Measurements from ENCODE around the gene OR8A1. TPM values are rescaled to one million over a fixed set of nuclear protein-coding genes. Genes with fewer than 3 reads are reported as not detected.

OR8A1 gene
- total RNA-seq, 6 donors from 2014 or later = not detected

DNA sequence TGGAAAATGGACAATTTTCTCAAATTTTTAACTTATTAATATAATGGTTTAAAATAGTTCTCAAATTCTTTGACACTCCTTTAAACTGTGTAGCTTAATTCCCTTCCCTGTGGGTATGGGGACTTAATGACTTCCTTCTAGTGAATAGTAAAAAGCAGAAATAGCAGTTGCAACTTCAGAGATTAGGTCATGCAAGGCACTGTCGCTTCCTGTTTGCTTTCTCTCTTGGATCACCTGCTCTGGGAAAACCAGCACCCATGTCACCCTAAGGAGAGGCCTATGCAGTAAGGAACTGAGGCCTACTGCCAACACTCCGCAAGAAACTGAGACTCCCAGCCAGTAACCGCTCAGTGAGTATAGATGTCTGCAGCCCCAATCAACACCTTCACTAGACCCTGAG is 35.9 kb downstream of the OR8A1 start:
- 77 to 78% methylated on average over 3 of the region's 3 CpGs for WGBS, 2 donors
- Histone ChIP-seq H3K4me3 (no peak overlapping the region), H3K27me3 (no peaks in the 10 kb centered on the region), H3K9me3 (no peaks in the 10 kb centered on the region), H3K36me3 (no peaks in the 10 kb centered on the region), H3K4me1 (no peaks in the 10 kb centered on the region), H3K27ac (no peak overlapping the region)
- no peak for TF ChIP-seq POLR2A (IDR thresholded peaks at IDR 0.05)
- TF ChIP-seq, protein P1, sequence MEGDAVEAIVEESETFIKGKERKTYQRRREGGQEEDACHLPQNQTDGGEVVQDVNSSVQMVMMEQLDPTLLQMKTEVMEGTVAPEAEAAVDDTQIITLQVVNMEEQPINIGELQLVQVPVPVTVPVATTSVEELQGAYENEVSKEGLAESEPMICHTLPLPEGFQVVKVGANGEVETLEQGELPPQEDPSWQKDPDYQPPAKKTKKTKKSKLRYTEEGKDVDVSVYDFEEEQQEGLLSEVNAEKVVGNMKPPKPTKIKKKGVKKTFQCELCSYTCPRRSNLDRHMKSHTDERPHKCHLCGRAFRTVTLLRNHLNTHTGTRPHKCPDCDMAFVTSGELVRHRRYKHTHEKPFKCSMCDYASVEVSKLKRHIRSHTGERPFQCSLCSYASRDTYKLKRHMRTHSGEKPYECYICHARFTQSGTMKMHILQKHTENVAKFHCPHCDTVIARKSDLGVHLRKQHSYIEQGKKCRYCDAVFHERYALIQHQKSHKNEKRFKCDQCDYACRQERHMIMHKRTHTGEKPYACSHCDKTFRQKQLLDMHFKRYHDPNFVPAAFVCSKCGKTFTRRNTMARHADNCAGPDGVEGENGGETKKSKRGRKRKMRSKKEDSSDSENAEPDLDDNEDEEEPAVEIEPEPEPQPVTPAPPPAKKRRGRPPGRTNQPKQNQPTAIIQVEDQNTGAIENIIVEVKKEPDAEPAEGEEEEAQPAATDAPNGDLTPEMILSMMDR (IDR thresholded peaks at IDR 0.05) = no peak
- no peak for TF ChIP-seq POLR2AphosphoS5 (IDR thresholded peaks at IDR 0.05)
- TF ChIP-seq EP300 (IDR thresholded peaks at IDR 0.05) = no peak
- ATAC-seq (ENCODE audit: low FRiP score in 2 of 2) (peak; percentile 46 to 60), DNase-seq (peak in 1 of 2 donors; percentile 35)

DNA sequence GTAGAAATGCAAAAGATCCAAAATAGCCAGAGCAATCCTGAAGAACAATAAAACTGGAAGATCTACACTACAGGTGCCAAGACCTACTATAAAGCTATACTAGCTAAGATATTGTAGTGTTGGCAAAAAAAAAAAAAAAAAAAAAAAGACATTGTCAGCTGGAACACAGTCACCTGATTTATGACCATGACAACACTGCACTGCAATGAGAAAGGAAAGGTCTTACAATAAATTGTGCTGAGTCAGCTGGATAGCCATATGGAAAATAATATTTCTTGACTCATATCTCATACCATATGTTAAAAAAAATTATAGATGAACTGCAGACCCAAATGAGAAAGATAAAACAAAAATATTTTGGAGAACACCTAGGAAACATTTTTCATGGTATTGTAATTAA is 38.4 kb downstream of the OR8A1 start:
- Histone ChIP-seq H3K4me3 (no peak overlapping the region), H3K27me3 (no peaks in the 10 kb centered on the region), H3K27ac (no peak overlapping the region), H3K4me1 (no peaks in the 10 kb centered on the region), H3K9me3 (no peaks in the 10 kb centered on the region), H3K36me3 (no peaks in the 10 kb centered on the region)
- no peak for TF ChIP-seq POLR2AphosphoS5 (IDR thresholded peaks at IDR 0.05)
- no peak for TF ChIP-seq POLR2A (IDR thresholded peaks at IDR 0.05)
- TF ChIP-seq EP300 (IDR thresholded peaks at IDR 0.05) = no peak
- TF ChIP-seq, protein P1 (IDR thresholded peaks at IDR 0.05) = no peak
- DNase-seq = no peak
- ATAC-seq (ENCODE audit: low FRiP score in 2 of 2) = no peak

DNA sequence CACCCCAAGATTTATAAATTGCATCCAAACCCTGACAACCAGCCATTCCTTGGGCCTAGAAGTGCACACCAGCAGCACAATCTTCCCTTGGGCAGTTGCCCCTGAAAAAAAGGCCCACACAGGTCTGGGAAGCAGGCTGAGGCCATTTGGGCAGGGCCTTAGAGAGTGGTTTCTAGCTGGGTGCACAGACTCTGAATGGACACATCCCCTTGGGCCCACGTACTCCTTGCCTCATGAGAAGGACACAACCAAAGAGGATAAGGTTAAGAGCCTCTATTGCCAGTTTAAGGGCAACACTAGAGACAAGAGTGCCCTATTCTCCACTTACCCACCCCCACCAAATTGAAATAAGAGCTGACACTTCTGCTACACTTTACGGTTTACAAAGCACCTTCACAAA is 40.5 kb downstream of the OR8A1 start:
- Histone ChIP-seq H3K27ac (no peak overlapping the region), H3K36me3 (no peaks in the 10 kb centered on the region), H3K9me3 (no peaks in the 10 kb centered on the region), H3K4me3 (no peak overlapping the region), H3K27me3 (no peaks in the 10 kb centered on the region), H3K4me1 (no peaks in the 10 kb centered on the region)
- DNase-seq (no peak), ATAC-seq (ENCODE audit: low FRiP score in 2 of 2) (no peak)
- WGBS, 2 donors = 78 to 79% methylated on average over 2 of the region's 2 CpGs
- no peak for TF ChIP-seq POLR2AphosphoS5 (IDR thresholded peaks at IDR 0.05)
- no peak for TF ChIP-seq EP300 (IDR thresholded peaks at IDR 0.05)
- TF ChIP-seq, protein P1 (IDR thresholded peaks at IDR 0.05) = no peak
- no peak for TF ChIP-seq POLR2A (IDR thresholded peaks at IDR 0.05)

DNA sequence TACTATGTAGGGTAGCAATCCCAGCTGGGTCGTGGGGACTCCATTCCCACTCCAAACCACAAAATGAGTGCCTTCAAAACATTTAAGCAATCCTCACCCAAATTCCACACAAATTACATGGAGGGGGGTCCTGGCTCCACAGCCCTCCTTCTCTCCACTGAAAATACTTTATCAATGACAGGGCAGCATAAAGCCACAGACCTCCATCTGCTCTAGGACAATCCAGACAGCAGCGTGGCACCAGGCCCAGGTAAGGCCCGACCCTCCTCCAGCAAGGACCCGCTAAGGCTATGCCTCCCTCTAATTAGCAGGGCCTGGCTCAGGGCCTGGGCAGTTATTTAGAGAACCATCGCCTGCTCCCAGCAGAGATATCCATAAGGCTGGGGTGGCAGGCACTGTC is 41.3 kb downstream of the OR8A1 start, which contains the start of gene PANX3:
Gene PANX3 (plus strand): TSS at position 365 of the 400 bp plus-strand sequence. CDS start 129 bp downstream, outside the sequence.
- Histone ChIP-seq H3K36me3 (no peaks in the 10 kb centered on the region), H3K4me3 (no peak within 1 kb of the TSS), H3K4me1 (no peaks in the 10 kb centered on the region), H3K9me3 (no peaks in the 10 kb centered on the region), H3K27me3 (no peaks in the 10 kb centered on the region), H3K27ac (no peak within 1 kb of the TSS)
- 78 to 83% methylated on average over 3 to 5 of the region's 5 CpGs for WGBS, 2 donors
- DNase-seq (no peak), ATAC-seq (ENCODE audit: low FRiP score in 2 of 2) (peak in 1 of 2 donors; percentile 61)
- TF ChIP-seq, protein P1 (IDR thresholded peaks at IDR 0.05) = no peak
- TF ChIP-seq POLR2AphosphoS5 (IDR thresholded peaks at IDR 0.05) (no peak), POLR2A (IDR thresholded peaks at IDR 0.05) (no peak), EP300 (IDR thresholded peaks at IDR 0.05) (no peak)

DNA sequence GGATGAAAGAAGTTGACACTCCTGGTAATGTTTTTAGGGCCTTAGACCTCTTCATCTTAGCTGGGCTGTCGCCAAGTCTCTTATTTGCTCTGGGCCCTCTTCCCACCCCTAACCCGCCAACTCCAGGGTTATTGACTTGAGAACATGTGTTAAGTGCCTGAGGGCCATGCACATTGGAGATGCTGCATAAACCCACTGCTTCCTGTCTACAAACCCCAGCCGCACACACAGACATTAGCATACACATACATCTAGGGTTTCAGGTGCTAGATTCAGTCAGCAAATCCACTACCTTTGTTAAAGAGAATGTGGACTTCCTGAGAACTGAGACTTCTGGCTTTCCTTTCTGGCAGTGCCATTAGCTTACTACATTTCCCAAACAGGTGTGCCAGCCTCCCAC is 42.2 kb downstream of the OR8A1 start:
- Histone ChIP-seq H3K4me1 (no peaks in the 10 kb centered on the region), H3K27ac (no peak overlapping the region), H3K36me3 (no peaks in the 10 kb centered on the region), H3K27me3 (no peaks in the 10 kb centered on the region), H3K4me3 (no peak overlapping the region), H3K9me3 (no peaks in the 10 kb centered on the region)
- WGBS, 2 donors = 41 to 44% methylated on average over 3 of the region's 3 CpGs
- TF ChIP-seq EP300 (IDR thresholded peaks at IDR 0.05) = no peak
- TF ChIP-seq, protein P1 (IDR thresholded peaks at IDR 0.05) = no peak
- TF ChIP-seq POLR2AphosphoS5 (IDR thresholded peaks at IDR 0.05) = no peak
- TF ChIP-seq POLR2A (IDR thresholded peaks at IDR 0.05) = no peak
- ATAC-seq (ENCODE audit: low FRiP score in 2 of 2) (no peak), DNase-seq (no peak)
